Motor neuron (in vitro differentiated cells): ENCODE data around the gene ASIC3. TPM values are rescaled to one million over a fixed set of nuclear protein-coding genes. Genes with fewer than 3 reads are reported as not detected.
A peak's percentile ranks its signal among the peaks of the same experiment; 100 is the strongest.

Experiments used
- ATAC-seq, 8 experiments: fragments of 200-7000 bp; cut with Tn5 transposase; replicated peaks in 6 of 8; 2 replicates each; pipeline ENCODE4 v1.8.0; 2021; ENCODE audit warnings: mild to moderate bottlenecking in 8 of 8, moderate library complexity in 8 of 8
- H3K27ac ChIP-seq, 2 donors: fragments of 250-450 bp; sonication (Bioruptor Pico); 2 replicates each; pipeline ENCODE4 v1.9.0; 2021; ENCODE audit warnings: antibody characterized with exemption in 2 of 2, mild to moderate bottlenecking in 2 of 2, moderate library complexity in 1 of 2
- H3K4me1 ChIP-seq, 2 donors: fragments of 250-450 bp; sonication (Bioruptor Pico); replicated peaks in 1 of 2; 2 replicates each; pipeline ENCODE4 v1.6.1; 2021; ENCODE audit warnings: antibody characterized with exemption in 2 of 2, mild to moderate bottlenecking in 2 of 2, moderate library complexity in 1 of 2
- H3K4me3 ChIP-seq, 5 donors: fragments of 250-450 bp; sonication (Bioruptor Pico); 2 replicates each; pipeline ENCODE4 v1.9.0; 2021; ENCODE audit warnings: antibody characterized with exemption in 5 of 5, mild to moderate bottlenecking in 5 of 5, moderate library complexity in 4 of 5
- WGBS, 10 experiments: fragments of 450-650 bp; shearing (Covaris generic); methylation state at CpG; one replicate each; pipeline ENCODE4 v1.0.0; 2022; 5-methylcytosine and 5-hydroxymethylcytosine counted together
- in situ Hi-C, 9 experiments: fragments of 400-800 bp; cut with MboI; loops; one replicate each; pipeline ENCODE4 v1.15.0; 2021; ENCODE audit warnings: low sequenced_read_pairs in 9 of 9, low pct_unique_long_range_greater_than_20kb in 2 of 9; ENCODE audit not compliant: unreplicated experiment in 9 of 9
- total RNA-seq, 8 experiments: library from RNA; unstranded; fragments of 300-600 nt; gene quantifications; 2 replicates each; pipeline versions ENCODE4 v1.2.3 to v1.2.4, GENCODE V29; 2022

Gene ASIC3
- total RNA-seq, 8 experiments from 2014 or later: 0.76 to 5.0 (median 2.5) TPM

- no peak for ATAC-seq
- peaks cover 32 to 35% of the 10 kb centered on the region in 2 donors for H3K4me1 ChIP-seq
- in situ Hi-C loops: no loop called here
- no peak overlapping the region for H3K4me3 ChIP-seq
- peak overlapping the region in 1 of 2 donors; percentile 98 for H3K27ac ChIP-seq
- WGBS, 10 experiments: 80 to 100% (median 87%) methylated on average over 1 to 7 of the region's 33 CpGs; no CpG with 5 or more reads in 6 of the 10 experiments
Observed at GRCh38 chr7:151076863-151077704, 28.8 kb downstream of the ASIC3 start.

DNA sequence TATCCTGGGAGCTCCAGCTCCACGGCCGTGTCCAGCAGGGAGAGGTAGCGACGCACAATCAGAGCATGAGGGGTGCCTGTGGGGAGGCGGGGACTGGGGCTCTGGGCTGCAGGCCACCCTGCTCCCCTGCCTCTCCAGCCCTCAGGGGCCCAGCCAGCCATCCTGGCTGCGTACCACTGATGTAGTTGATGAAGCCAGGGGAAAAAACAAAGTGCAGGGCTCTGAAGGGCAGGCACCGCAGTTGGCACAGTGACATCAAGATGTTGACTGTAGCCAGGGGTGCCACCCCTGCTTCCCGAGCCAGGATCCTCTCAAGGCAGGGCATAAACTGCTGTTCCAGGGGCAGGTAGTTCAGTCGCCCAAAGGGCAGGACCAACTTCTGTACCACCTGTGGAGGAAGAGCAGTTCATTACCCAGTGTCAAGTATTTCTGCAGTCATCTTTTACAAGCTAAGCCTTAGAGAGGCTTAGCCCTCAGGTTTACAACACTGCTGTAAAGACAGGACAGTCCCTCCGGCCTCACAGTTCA, 29.4 kb downstream of the ASIC3 start:
- H3K4me3 ChIP-seq: peak overlapping the region in 1 of 5 donors; percentile 12
- ATAC-seq: no peak
- H3K27ac ChIP-seq: peak overlapping the region in 1 of 2 donors; percentile 98
- in situ Hi-C loops: no loop called here
- H3K4me1 ChIP-seq: peaks cover 39 to 41% of the 10 kb centered on the region in 2 donors
- WGBS, 10 experiments: 33 to 90% (median 39%) methylated on average over 1 to 3 of the region's 10 CpGs; no CpG with 5 or more reads in 6 of the 10 experiments

DNA sequence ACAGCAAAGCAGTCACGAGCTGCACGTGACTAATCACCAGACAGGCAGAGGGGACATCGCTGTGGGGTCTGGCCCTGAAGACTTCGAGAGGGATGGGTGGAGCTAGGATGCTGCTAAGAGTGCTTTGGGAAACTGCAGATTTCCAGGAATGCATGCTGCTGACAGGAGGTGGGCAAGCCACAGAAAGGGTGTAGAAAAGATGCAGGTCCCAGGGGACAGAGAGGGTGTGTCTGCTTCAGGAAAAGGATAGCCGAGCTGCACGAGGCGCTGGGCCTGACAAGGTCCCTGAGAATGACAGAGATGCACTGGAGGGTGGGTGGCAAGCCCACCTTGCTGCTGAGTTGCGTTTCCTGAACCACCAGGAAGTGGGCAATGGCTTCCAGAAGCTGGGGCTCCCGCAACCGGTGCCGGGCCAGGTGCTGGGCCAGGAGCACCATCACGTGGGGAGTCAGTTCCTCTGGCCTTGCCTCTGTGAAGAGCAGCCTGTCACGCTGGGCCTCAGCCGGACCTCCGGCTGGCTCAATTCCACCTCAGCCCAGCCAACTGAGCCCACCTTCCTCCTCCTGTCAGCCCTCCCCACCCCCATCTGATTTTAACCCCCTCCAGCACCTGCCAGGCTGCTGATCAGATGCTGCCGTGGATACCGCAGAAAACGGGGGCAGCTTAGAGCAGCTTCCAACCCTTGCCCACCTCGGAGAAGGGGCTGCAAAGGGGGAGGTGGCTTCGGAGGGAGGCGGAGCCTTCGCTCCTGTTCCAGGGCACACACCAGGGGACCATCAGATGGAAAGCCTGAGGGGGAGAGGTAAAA, 30.1 kb downstream of the ASIC3 start:
- peak overlapping the region; percentile 14 to 98 for H3K27ac ChIP-seq
- WGBS, 10 experiments: 20 to 80% (median 48%) methylated on average over 1 to 7 of the region's 22 CpGs; no CpG with 5 or more reads in 3 of the 10 experiments
- in situ Hi-C loops: no loop called here
- H3K4me1 ChIP-seq: peaks cover 39 to 41% of the 10 kb centered on the region in 2 donors
- ATAC-seq: peak in 7 of 8 experiments; percentile 0 to 64 (median 56)
- H3K4me3 ChIP-seq: peak overlapping the region in 2 of 5 donors; percentile 12 to 93

- peak overlapping the region; percentile 84 to 95 (median 93) for H3K4me3 ChIP-seq
- in situ Hi-C loops: no loop called here
- 38 to 100% (median 73%) methylated on average over 1 to 13 of the region's 27 CpGs; no CpG with 5 or more reads in 2 of the 10 experiments for WGBS, 10 experiments
- no peak for ATAC-seq
- peak overlapping the region; percentile 97 to 98 for H3K27ac ChIP-seq
- peaks cover 42 to 44% of the 10 kb centered on the region in 2 donors for H3K4me1 ChIP-seq
Observed at GRCh38 chr7:151079199-151079910, 31.0 kb downstream of the ASIC3 start.

GRCh38 chr7:151080067-151080521, 31.8 kb downstream of the ASIC3 start:
- in situ Hi-C loops: no loop called here
- Histone ChIP-seq H3K4me3 (peak overlapping the region; percentile 84 to 95 (median 93)), H3K27ac (peak overlapping the region; percentile 97 to 98), H3K4me1 (peaks cover 42 to 44% of the 10 kb centered on the region in 2 donors)
- ATAC-seq: peak; percentile 1 to 44 (median 12)
- WGBS, 10 experiments: 0 to 3% (median 1%) methylated on average over 1 to 17 of the region's 31 CpGs; no CpG with 5 or more reads in 5 of the 10 experiments

GRCh38 chr7:151080522-151081169, 32.3 kb downstream of the ASIC3 start, which contains the start of gene FASTK:
TSS of gene FASTK (minus strand) at chr7:151080809. CDS start at chr7:151080766, 43 bp downstream.
- Histone ChIP-seq H3K4me1 (peaks cover 42 to 47% of the 10 kb centered on the region in 2 donors), H3K27ac (peak within 1 kb of the TSS; percentile 97 to 98), H3K4me3 (peak within 1 kb of the TSS; percentile 84 to 95 (median 93))
- WGBS, 10 experiments: 0% methylated on average over 5 to 9 of the region's 66 CpGs; no CpG with 5 or more reads in 8 of the 10 experiments
- peak; percentile 55 to 75 (median 61) for ATAC-seq
- in situ Hi-C loops: no loop called here

DNA sequence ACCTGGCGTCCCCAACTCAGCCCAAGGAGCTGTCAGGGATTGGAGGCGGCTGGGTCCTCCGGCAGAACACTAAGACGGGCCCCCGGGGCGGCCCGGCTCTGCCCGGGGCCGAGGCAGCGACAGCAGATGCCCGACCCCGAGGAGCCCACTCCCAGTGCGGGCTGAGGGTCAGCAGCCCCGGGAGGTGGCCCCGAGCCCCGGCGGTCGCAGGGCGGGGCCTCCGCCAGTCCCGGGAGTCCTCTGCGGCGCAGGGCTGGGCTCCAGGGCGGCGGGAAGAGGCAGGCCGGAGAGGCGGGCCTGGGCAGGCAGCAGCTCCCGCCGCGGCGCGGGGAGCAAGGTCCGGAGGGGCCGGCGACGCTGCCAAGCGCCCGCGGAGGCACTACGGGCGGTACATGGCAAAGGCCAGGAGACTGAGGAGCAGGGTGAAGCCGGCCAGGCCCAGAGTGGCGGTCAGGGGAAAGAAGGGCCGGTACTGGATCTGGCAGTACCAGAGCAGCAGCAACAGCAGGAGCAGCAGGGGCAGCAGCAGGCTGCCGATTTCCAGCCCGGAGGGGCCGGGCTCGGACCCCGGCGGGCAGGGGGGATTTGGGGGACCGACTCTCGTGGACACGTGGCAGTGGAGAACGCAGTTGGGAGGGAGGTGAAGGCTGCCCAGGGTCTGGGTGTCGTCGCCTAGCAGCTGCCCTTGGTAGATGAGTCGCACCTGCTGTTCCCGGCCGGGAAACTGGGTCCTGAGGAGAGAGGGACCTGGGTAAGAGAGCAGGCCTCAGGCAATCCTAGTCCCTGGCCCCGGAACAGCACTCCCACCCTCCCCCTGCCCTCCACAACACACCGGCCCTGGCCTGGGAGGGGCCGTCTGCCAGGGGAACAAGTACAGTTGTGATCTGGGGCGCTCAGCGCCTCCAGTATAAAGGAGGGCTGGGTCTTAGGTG, 33.1 kb downstream of the ASIC3 start:
- ATAC-seq: peak in 3 of 8 experiments; percentile 2 to 5 (median 4)

DNA sequence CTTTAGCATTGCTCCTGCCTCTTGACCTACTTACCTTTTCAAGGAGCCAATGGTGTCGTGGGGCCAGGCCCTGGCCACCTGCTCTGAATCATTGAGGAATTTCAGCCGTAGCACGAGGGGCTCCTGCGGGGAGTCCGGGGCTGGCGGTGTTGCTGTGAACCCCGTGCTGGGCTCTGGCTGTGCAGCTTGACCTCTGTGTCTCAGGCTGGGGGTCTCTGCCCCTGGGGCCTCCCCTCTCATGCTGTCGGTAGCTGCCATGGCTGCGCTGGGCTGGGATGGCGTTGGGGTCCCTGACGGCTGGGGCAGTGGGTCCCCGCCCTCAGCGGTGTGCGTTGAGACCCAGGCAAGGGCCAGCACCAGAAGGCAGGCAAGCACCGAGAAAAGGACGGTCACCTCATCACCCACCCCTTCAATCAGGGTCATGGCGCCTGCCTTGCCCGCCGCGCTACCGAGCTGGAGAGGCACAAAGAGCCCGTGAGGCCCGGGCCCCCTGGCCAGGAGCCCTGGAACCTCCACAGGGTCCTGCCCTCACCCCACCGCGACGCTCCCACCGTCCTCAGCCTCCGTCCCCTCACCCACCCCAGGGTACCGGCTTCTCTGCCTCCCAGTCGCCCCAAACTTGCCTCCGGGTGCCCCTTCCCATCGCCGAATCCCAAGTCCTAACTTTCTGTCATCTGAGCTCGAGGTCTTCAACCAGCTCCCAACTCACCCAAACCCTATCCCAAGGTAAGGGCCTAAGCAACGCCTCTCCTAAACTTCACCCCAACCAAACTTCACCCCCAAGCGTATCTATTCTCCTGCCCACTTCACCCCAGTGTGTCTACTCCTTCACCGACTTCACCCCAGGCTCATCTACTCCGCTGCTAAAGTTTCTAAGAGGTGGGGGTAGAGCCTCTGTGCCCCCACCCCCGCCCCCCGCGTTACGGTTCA, 34.1 kb downstream of the ASIC3 start:
- in situ Hi-C loops: no loop called here
- Histone ChIP-seq H3K27ac (peak overlapping the region; percentile 67 to 72), H3K4me3 (peak overlapping the region; percentile 72 to 95 (median 94)), H3K4me1 (peaks cover 42 to 51% of the 10 kb centered on the region in 2 donors)
- 0 to 30% methylated on average over 1 to 2 of the region's 42 CpGs; no CpG with 5 or more reads in 8 of the 10 experiments for WGBS, 10 experiments
- no peak for ATAC-seq

More for the DNA sequence above, 33.1 kb downstream of the ASIC3 start:
- WGBS, 10 experiments: 0 to 20% (median 4%) methylated on average over 1 to 5 of the region's 64 CpGs; no CpG with 5 or more reads in 7 of the 10 experiments
- H3K4me3 ChIP-seq: peak overlapping the region; percentile 84 to 95 (median 93)
- peak overlapping the region; percentile 76 to 98 for H3K27ac ChIP-seq
- H3K4me1 ChIP-seq: peaks cover 42 to 51% of the 10 kb centered on the region in 2 donors
- in situ Hi-C loops: no loop called here

- Histone ChIP-seq H3K4me3 (peak within 1 kb of the TSS; percentile 72 to 95 (median 94)), H3K27ac (peak within 1 kb of the TSS; percentile 67 to 72), H3K4me1 (peaks cover 39 to 46% of the 10 kb centered on the region in 2 donors)
- ATAC-seq: peak; percentile 2 to 55 (median 46)
- WGBS, 10 experiments: 0% methylated on average over 1 of the region's 69 CpGs; no CpG with 5 or more reads in 9 of the 10 experiments
- in situ Hi-C loops: no loop called here
Observed at GRCh38 chr7:151083071-151083823, 34.9 kb downstream of the ASIC3 start, which contains the start of gene TMUB1. TSS of gene TMUB1 (minus strand) at chr7:151083493. CDS start at chr7:151082563, 930 bp downstream.
